ENCODE measurements around the gene CA14. TPM values are rescaled to one million over a fixed set of nuclear protein-coding genes. Genes with fewer than 3 reads are reported as not detected.

The CA14 gene
- total RNA-seq, 1 experiment from 2014 or later = 35.3 TPM

DNA sequence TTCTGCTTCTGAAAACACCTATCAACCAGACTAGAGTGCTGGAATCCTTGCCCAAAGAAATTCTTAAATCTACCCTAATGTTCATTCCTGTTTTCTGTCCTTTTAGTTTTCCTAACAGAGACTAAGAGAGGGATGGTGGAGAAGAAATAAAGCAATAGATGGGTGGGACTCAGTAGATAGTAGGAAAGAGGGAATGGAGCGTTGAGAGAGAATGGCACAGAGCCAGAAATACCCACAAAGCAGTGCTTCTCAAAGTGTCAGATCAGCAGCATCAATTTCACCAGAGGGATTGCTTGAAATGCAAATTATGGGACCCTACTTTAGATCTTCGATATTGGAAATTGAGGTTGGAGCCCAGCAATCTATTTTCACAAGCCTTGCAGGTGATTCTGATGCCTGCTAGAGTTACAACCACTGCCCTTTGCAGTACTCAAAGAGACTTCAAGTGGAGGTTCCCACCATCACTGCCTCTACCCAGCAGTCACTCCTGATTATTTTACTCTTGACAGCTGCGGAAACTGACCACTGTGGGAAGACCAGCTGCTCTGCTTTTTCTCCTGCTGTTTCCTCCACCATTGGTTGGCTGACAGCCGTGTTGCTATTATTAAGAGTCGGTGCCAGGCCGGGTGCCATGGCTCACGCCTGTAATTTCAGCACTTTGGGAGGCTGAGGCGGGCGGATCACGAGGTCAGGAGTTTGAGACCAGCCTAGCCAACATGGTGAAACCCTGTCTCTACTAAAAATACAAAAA, 52.4 kb downstream of the CA14 start:
- ATAC-seq (no peak), DNase-seq (ENCODE audit: low spot score) (no peak)
- no peaks in the 10 kb centered on the region for H3K9me3 Mint-ChIP-seq
- POLR2A ChIA-PET = no interaction called here
- peak overlapping the region; percentile 79; the same call in 1 of the 2 replicates for H3K27ac Mint-ChIP-seq
- no peak overlapping the region for H3K4me3 Mint-ChIP-seq
- peaks cover 9% of the 10 kb centered on the region for H3K4me1 Mint-ChIP-seq
- peaks cover 25% of the 10 kb centered on the region for H3K36me3 Mint-ChIP-seq
- H3K27me3 Mint-ChIP-seq (ENCODE audit: low read depth) = no peaks in the 10 kb centered on the region
- TF ChIP-seq ZNF219 (CRISPR knock-in tag; IDR thresholded peaks at IDR 0.05; ENCODE audit: borderline replicate concordance) (no peak), KAT7 (CRISPR knock-in tag; IDR thresholded peaks at IDR 0.05; ENCODE audit: borderline replicate concordance) (no peak), SMAD4 (CRISPR knock-in tag; IDR thresholded peaks at IDR 0.05) (no peak), NFATC4 (CRISPR knock-in tag; IDR thresholded peaks at IDR 0.05) (no peak), PRRX2 (CRISPR knock-in tag; IDR thresholded peaks at IDR 0.05) (0 out of 2 replicates have a peak, but pooled peaks have one; percentile 31), MXD4 (CRISPR knock-in tag; IDR thresholded peaks at IDR 0.05; ENCODE audit: borderline replicate concordance) (no peak)
- TF ChIP-seq, protein P1, sequence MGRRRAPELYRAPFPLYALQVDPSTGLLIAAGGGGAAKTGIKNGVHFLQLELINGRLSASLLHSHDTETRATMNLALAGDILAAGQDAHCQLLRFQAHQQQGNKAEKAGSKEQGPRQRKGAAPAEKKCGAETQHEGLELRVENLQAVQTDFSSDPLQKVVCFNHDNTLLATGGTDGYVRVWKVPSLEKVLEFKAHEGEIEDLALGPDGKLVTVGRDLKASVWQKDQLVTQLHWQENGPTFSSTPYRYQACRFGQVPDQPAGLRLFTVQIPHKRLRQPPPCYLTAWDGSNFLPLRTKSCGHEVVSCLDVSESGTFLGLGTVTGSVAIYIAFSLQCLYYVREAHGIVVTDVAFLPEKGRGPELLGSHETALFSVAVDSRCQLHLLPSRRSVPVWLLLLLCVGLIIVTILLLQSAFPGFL (CRISPR knock-in tag; IDR thresholded peaks at IDR 0.05; ENCODE audit: borderline replicate concordance) = no peak
- CTCF ChIA-PET = no interaction called here

DNA sequence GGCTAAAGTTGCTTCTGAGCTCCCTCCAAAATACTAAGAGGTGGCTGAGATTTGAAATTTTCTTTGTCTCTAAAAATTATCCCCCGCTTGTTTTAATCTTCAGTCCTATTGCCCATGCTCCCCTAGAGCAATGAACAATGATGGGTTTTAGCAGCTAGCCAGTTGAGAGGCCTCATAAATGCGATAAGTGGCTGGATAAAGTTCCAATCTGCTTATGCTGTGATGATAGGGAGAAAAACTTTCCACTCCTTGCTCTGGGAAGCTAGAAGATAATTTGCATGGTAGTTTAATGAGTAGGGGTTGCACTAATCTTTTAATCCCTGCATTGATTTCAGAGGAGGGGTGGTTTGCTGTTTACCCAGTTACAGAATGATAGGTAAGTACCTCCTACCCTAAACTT, 54.2 kb downstream of the CA14 start:
- Mint-ChIP-seq H3K27ac (no peak overlapping the region), H3K9me3 (no peaks in the 10 kb centered on the region), H3K27me3 (ENCODE audit: low read depth) (no peaks in the 10 kb centered on the region), H3K4me1 (no peaks in the 10 kb centered on the region), H3K36me3 (peaks cover 13% of the 10 kb centered on the region), H3K4me3 (no peak overlapping the region)
- ATAC-seq = no peak
- ChIA-PET POLR2A (no interaction called here), CTCF (interaction anchor here (0.5 kb wide), 1 partner anchor 16 kb away, joined by 3 read pairs; no protein-coding TSS in a partner anchor)
- DNase-seq (ENCODE audit: low spot score) = no peak
- TF ChIP-seq ESRRA (CRISPR knock-in tag; IDR thresholded peaks at IDR 0.05; ENCODE audit: borderline replicate concordance) (no peak), ZBTB21 (CRISPR knock-in tag; IDR thresholded peaks at IDR 0.05; ENCODE audit: borderline replicate concordance) (no peak), NR3C1 (CRISPR knock-in tag; conservative IDR thresholded peaks at IDR 0.05; ENCODE audit: low read depth) (no peak), CBFB (CRISPR knock-in tag; IDR thresholded peaks at IDR 0.05; ENCODE audit: low read depth) (no peak), NR2C2 (CRISPR knock-in tag; IDR thresholded peaks at IDR 0.05) (no peak), GRHL2 (CRISPR knock-in tag; IDR thresholded peaks at IDR 0.05; ENCODE audit: insufficient replicate concordance, severe bottlenecking) (no peak), PRRX2 (CRISPR knock-in tag; IDR thresholded peaks at IDR 0.05) (no peak), JAZF1 (CRISPR knock-in tag; IDR thresholded peaks at IDR 0.05) (no peak), ZNF317 (CRISPR knock-in tag; IDR thresholded peaks at IDR 0.05; ENCODE audit: borderline replicate concordance, low read depth) (no peak), SOX15 (CRISPR knock-in tag; IDR thresholded peaks at IDR 0.05) (no peak), TEAD1 (CRISPR knock-in tag; IDR thresholded peaks at IDR 0.05) (no peak), SMAD3 (CRISPR knock-in tag; IDR thresholded peaks at IDR 0.05; ENCODE audit: borderline replicate concordance) (no peak), ZNF423 (CRISPR knock-in tag; IDR thresholded peaks at IDR 0.05) (no peak)
- TF ChIP-seq, protein P2, sequence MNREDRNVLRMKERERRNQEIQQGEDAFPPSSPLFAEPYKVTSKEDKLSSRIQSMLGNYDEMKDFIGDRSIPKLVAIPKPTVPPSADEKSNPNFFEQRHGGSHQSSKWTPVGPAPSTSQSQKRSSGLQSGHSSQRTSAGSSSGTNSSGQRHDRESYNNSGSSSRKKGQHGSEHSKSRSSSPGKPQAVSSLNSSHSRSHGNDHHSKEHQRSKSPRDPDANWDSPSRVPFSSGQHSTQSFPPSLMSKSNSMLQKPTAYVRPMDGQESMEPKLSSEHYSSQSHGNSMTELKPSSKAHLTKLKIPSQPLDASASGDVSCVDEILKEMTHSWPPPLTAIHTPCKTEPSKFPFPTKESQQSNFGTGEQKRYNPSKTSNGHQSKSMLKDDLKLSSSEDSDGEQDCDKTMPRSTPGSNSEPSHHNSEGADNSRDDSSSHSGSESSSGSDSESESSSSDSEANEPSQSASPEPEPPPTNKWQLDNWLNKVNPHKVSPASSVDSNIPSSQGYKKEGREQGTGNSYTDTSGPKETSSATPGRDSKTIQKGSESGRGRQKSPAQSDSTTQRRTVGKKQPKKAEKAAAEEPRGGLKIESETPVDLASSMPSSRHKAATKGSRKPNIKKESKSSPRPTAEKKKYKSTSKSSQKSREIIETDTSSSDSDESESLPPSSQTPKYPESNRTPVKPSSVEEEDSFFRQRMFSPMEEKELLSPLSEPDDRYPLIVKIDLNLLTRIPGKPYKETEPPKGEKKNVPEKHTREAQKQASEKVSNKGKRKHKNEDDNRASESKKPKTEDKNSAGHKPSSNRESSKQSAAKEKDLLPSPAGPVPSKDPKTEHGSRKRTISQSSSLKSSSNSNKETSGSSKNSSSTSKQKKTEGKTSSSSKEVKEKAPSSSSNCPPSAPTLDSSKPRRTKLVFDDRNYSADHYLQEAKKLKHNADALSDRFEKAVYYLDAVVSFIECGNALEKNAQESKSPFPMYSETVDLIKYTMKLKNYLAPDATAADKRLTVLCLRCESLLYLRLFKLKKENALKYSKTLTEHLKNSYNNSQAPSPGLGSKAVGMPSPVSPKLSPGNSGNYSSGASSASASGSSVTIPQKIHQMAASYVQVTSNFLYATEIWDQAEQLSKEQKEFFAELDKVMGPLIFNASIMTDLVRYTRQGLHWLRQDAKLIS (CRISPR knock-in tag; IDR thresholded peaks at IDR 0.05; ENCODE audit: borderline replicate concordance) = no peak
- TF ChIP-seq, protein P3, sequence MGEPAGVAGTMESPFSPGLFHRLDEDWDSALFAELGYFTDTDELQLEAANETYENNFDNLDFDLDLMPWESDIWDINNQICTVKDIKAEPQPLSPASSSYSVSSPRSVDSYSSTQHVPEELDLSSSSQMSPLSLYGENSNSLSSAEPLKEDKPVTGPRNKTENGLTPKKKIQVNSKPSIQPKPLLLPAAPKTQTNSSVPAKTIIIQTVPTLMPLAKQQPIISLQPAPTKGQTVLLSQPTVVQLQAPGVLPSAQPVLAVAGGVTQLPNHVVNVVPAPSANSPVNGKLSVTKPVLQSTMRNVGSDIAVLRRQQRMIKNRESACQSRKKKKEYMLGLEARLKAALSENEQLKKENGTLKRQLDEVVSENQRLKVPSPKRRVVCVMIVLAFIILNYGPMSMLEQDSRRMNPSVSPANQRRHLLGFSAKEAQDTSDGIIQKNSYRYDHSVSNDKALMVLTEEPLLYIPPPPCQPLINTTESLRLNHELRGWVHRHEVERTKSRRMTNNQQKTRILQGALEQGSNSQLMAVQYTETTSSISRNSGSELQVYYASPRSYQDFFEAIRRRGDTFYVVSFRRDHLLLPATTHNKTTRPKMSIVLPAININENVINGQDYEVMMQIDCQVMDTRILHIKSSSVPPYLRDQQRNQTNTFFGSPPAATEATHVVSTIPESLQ (CRISPR knock-in tag; IDR thresholded peaks at IDR 0.05) = no peak
- TF ChIP-seq, protein P4, sequence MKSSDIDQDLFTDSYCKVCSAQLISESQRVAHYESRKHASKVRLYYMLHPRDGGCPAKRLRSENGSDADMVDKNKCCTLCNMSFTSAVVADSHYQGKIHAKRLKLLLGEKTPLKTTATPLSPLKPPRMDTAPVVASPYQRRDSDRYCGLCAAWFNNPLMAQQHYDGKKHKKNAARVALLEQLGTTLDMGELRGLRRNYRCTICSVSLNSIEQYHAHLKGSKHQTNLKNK (CRISPR knock-in tag; IDR thresholded peaks at IDR 0.05) = no peak
- TF ChIP-seq, protein P5, sequence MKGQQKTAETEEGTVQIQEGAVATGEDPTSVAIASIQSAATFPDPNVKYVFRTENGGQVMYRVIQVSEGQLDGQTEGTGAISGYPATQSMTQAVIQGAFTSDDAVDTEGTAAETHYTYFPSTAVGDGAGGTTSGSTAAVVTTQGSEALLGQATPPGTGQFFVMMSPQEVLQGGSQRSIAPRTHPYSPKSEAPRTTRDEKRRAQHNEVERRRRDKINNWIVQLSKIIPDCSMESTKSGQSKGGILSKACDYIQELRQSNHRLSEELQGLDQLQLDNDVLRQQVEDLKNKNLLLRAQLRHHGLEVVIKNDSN (CRISPR knock-in tag; IDR thresholded peaks at IDR 0.05) = no peak
- TF ChIP-seq, protein P6, sequence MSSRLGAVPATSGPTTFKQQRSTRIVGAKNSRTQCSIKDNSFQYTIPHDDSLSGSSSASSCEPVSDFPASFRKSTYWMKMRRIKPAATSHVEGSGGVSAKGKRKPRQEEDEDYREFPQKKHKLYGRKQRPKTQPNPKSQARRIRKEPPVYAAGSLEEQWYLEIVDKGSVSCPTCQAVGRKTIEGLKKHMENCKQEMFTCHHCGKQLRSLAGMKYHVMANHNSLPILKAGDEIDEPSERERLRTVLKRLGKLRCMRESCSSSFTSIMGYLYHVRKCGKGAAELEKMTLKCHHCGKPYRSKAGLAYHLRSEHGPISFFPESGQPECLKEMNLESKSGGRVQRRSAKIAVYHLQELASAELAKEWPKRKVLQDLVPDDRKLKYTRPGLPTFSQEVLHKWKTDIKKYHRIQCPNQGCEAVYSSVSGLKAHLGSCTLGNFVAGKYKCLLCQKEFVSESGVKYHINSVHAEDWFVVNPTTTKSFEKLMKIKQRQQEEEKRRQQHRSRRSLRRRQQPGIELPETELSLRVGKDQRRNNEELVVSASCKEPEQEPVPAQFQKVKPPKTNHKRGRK (CRISPR knock-in tag; IDR thresholded peaks at IDR 0.05; ENCODE audit: borderline replicate concordance) = no peak

Measured in WTC11 (cell line).